SH-SY5Y (cell line): ENCODE results near the gene TSHZ1.

Source experiments
- GATA2 ChIP-seq: IDR thresholded peaks from 2 replicates; pipeline ENCODE4 v1.6.1; 2011; ENCODE audit warnings: mild to moderate bottlenecking, low read depth, low read length
- GATA3 ChIP-seq: IDR thresholded peaks from 2 replicates; pipeline ENCODE4 v1.6.1; 2011; ENCODE audit warnings: low read depth, mild to moderate bottlenecking, low read length, moderate library complexity

DNA sequence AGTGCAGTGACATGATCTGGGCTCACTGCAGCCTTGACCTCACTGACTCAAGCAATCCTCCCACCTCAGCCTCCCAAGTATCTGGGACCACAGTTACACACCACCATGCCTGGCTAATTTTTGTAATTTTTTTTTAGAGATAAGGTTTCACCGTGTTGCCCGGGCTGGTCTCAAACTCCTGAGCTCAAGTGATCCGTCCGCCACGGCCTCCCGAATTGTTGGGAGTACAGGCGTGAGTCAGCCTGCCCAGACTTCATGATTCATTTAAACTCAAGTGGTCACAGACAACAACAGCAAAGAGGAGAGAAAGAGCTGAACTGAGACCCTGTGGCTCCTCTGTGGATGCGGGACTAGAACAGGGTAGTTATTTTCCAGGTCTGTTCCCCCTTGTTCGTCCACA is 83.0 kb downstream of the TSHZ1 start:
- no peak for TF ChIP-seq GATA2
- TF ChIP-seq GATA3 = no peak
